Activated CD4-positive, CD25-positive, alpha-beta regulatory T cell treated with anti-CD3 and anti-CD28 coated beads, Interleukin-2, amount 50 U/mL, for 16 hours (primary cell): ENCODE data around the gene MYO9A.

Experiments
- DNase-seq: peaks from one replicate; pipeline ENCODE4 v3.0.0-alpha.2; 2020; ENCODE audit warnings: low read depth, low spot score

The MYO9A gene

DNA sequence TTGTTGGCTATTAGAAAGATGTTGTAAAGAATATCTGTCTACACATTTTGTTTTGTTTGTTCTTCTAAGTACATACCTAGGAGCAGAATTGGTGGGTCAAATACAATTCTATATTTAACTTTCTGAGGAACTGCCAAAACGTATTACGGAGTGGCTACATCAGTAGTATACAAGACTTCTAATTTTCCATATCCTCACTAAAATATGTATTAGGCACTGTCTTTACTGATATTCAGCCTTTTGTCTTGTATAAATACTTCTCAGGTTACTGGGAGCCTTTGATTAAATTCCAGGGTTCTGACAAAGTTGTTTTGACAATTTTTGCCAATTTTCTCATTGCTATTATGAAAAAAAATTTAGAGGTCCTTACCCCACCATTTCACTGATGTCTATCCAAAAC, 160.9 kb downstream of the MYO9A start:
- no peak for DNase-seq

DNA sequence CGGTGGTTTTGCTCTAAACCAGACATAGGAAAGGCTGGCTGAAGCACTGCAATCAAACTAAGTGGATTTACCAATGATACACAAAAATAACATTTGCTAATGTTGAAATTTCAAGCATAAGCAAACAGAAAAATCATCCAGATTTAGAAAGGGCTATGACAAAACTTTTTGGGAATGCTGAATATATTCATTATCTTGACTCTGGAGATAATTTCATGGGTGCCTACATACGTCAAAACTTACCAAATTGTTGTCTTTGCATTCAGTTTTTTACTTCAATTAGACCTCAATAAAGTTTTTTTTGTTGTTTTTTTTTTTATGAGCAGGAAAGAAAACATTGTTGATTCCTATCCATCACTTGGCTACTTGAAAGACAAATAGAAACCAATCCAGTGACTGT, 166.8 kb downstream of the MYO9A start:
- no peak for DNase-seq

DNA sequence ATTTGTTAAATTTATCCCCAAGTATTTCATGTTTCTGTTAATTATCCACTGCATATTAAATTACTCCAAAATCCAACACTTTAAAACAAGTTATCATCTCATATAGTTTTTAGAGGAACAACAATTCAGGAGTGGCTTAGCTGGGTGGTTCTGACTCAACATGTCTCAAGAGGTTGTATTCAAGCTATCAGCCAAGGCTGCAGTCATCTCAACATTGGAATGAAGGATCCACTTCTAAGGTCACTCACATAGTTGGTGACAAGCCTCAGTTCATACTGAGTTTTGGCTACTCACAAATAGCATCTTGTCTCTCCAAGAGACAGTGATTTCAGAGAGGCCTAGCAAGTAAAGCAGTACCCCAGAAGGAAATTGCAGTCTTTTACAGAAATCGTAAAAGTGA, 172.9 kb downstream of the MYO9A start:
- DNase-seq, result no peak

DNA sequence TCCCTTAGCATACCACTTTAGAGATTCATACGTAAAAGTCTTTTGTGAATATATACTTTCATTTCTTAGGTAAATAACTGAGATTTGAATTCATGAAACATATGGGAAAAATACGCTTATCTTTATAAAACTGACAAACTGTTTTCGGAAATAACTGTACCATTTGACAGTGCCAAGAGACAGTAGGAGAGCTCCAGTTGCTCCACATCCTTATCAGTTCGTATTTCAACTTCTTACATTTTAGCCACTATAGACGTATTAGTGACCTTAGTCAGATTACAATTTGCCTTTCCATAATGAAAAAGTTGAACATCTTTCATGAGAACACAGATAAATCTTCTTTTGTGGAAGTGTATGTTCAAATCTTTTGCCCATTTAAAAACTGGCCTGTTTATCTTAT, 174.1 kb downstream of the MYO9A start:
- no peak for DNase-seq

DNA sequence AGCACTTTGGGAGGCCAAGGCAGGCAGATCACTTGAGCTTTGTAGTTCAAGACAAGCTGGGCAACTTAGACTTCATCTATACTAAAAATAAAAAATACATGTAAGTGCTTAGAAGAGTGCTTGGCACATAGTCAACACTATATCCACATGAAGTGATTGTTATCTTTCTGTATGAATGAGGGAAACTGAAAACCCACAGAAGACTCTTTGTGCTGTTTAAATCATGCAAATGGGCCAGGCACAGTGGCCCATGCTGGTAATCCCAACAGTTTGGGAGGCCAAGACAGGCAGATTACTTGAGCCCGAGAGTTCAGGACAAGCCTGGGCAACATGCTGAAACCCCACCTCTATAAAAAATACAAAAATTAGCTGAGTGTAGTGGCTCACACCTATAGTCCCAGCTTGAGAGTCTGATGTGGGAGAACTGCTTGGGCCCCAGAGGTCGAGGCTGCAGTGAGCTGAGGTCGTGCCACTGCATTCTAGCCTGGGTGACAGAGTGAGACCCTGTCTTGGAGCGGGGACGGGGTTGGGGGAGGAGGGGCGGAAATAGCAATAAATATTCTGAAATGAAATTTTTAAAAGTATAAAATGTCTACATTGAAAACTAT, 177.9 kb downstream of the MYO9A start:
- DNase-seq, result no peak

DNA sequence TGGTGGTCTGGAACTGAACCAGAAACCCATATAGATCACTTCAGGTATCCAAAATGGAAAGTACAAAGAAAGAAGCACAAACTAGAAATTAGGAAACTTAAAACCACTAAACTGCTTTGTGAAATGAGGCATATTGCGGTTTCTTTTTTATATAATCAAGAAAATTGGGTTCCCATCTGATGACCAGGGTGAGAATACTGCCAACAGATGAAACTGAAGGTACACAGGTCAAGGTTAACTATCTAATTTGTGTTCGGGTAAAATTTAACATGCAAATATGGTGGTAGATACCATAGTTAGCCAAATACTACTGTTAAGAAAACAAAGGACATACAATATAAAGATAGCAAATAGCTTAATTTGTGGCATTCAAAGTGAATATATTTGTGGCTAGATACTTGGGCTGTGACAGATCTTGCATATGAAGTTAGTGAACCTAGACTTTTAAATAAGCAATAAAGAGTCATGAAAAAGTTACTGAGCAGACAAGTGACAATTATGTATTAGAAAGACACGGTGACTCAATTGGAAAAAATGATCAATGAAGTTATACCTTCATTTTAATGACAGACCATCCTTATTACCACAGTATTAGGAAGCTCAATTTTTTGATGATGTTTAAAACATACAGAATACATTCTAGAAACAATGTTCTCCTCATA, 180.2 kb downstream of the MYO9A start:
- no peak for DNase-seq

DNA sequence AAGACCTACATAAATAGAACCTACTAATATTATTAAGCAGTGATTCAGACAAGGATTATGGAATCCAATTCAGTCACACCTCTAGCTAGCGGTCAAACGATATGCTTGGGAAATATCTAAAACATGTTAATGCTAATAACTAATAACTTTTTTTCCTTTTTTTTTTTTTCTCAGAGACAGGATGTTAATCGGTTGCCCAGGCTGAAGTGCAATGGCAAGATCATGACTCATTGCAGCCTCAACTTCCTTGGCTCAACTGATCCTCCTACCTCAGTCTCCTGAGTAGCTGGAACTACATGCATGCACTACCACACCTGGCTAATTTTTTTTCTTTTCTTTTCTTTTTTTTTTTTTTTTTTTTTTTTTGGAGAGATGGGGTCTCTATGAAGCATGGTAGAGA, 183.5 kb downstream of the MYO9A start:
- no peak for DNase-seq

GRCh38 chr15:71932689-71933088, 185.3 kb downstream of the MYO9A start:
- DNase-seq, result no peak

DNA sequence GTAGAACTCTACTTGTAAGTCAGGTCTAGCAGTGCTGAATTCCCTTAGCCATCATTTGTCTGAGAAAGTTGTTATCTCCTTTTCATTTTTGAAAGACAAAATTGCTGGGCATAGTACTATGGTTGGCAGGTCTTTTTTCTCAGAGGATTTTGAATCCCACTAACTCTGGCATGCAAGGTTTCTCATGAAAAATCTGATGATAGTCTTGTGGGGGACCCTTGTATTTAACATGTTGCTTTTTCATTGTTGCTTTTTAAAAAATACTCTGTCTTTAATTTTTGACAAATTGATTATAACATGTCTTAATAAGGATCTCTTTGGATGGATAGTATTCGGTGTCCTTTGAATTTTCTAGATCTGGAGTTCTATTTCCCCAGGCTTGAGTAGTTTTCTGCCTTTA, 186.7 kb downstream of the MYO9A start:
- DNase-seq, result no peak

DNA sequence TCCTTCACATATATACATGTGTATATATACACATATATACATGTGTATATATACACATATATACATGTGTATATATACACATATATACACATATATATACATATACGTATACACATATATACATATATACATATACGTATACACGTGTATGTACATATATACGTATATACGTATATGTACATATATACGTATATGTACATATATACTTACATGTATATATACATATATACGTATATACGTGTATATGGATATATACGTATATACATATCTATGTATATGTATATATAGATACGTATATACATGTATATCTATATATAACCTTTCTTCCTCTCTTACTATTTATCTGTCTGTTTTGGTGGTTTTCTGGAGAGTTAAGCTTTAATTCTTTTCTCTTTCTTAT, 192.8 kb downstream of the MYO9A start:
- no peak for DNase-seq

DNA sequence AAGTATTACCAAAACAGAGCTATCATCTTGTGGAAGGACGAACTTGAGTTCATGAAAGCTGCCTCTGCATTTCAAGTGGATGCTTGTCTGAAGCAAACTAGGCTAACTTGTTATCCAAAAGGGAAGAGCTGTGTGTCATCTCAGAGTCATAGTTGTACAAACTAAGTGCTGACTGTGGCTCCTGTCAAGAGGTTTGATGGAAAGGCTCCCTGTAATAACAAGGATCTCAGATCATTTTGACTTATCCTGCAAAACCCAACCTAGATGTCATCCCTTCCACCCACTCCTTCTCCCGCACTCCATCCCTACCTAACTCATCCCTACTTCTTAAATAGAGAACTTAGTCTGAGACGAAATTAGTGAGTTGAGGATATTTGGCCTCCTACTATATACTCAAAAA, 196.8 kb downstream of the MYO9A start:
- no peak for DNase-seq

- no peak for DNase-seq
These were observed 197.4 kb downstream of the MYO9A start for GRCh38 chr15:71920573-71920972.

GRCh38 chr15:71916834-71917233, 201.1 kb downstream of the MYO9A start:
- DNase-seq, result no peak

- no peak for DNase-seq
These were observed 203.9 kb downstream of the MYO9A start for GRCh38 chr15:71914092-71914491.

GRCh38 chr15:71899674-71900073, 218.3 kb downstream of the MYO9A start:
- DNase-seq, result no peak

DNA sequence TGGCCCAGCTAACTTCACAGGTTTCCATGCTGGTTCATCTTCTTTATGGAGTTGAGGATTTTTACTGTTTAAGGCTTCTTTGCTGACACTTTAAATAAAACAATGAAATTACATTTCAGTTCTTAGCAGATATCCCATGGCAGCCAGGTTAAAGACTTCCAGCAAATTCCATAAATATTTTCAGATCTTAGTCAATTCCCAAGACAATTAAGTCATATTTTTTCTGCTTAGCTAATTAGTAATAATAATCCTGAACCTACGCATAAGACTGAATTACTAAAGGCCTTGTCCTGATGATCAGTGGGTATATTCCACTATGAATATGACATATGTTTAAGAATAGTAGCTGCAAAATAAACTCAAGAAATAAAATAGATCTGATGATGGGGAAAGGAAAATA, 224.3 kb downstream of the MYO9A start:
- no peak for DNase-seq

DNA sequence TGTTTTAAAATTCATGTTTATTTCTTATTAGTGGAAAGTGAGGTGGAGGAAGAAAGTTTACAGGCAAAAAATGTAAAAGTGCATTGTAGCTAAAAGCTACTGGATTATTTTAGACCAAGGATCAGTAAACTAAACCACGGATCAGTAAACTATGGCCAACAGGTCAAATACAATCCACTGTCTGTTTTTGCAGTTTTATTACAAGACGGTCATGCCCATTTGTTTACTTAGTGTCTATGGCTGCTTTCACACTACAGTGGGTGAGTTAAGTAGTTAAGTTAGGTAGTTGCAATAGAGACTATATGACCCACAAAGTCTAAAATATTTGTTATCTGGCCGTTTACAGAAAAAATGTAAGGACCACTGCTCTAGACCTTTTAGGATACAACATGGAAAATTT, 225.6 kb downstream of the MYO9A start:
- no peak for DNase-seq

DNA sequence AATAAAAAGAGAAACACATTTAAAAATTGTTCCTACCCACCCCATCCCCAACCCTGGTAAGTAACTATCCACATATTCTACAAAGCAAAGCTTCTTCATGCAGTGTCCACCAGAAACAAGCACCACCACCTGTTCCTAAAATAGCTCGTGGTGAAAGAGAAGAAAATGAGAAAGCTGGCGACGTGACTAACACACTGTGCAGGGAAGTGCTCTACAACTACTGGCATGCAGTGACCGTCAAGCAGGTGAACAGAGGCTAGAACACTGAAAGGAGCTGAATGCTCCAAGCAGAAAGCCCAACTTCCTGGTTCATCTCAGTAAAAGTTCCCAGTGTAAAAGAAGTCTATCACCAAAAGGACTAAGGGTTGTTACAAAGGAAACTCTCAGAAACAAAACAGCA, 226.9 kb downstream of the MYO9A start:
- no peak for DNase-seq

- no peak for DNase-seq
These were observed 228.0 kb downstream of the MYO9A start for GRCh38 chr15:71889947-71890346.

DNA sequence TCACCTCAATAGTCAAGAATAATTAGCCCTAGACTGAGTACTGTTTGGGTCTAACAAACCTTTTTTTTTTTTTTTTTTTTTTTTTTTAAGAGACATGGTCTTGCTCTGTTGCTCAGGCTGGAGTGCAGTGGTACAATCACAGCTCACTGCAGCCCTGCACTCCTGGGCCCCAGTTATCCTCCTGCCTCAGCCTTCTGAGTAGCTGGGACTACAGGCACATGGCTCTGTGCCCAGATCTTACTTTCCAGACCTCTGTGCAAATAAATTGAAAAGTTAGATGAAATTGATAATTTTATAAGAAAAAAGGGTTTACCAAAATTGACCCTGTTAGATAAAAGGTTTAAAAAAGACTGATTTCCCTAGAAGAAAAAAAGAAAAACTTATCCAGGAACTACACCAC, 228.6 kb downstream of the MYO9A start:
- no peak for DNase-seq

DNA sequence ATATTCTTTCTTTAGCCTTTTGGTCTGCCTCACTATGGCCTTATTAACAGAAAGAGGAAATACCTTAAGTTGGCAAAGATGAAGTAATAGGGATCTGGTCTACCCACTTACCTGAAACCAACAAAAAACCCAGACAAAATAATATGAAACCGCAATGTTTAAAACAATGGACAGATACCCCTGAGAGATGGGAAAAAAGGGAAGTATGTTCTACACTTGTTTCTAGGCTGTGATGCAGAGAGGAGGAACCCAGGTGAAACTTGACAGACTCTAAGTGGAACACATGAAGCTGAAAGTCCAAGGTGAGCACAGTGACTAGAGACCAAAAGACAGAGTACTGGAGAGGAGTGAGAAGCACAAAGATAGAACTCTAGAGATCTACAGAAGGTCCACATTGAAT, 229.2 kb downstream of the MYO9A start:
- DNase-seq, result no peak

DNA sequence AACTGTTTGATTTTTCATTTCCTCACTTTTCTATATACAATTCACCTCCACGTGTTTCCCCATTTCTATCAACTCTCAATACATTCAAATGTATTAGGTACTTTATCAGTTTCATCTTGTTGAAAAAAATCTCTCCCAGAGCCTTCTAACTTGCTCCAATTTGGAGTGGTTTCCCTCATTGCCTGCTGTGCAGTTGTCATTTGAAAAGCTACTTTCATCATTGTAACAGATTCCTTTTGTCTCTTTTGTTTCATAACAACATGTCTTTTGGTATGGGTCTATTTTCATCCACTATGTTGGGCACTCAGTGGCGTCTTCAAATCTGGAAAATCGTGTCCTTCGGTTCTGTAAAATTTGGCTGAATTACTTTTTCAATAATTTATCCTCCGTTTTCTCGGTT, 232.6 kb downstream of the MYO9A start:
- DNase-seq, result no peak

DNA sequence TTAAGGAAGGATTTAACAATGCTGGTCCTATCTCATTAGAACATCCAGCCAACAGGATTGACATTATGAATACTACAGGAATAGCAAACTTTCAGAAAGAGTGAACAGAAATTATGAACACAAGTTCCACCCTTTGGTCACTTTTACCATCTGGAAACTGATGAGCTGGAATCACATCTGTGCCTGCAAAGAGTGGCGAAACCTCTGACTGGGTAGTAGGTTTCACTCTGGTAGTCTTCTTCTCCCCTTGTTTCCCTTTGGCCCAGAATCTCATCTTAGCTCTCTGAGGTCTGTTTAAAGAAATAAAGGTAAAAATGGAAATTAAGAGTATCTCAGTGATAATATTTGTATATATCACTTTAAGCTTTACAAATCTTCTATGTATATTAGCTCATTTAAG, 234.5 kb downstream of the MYO9A start:
- DNase-seq, result no peak

DNA sequence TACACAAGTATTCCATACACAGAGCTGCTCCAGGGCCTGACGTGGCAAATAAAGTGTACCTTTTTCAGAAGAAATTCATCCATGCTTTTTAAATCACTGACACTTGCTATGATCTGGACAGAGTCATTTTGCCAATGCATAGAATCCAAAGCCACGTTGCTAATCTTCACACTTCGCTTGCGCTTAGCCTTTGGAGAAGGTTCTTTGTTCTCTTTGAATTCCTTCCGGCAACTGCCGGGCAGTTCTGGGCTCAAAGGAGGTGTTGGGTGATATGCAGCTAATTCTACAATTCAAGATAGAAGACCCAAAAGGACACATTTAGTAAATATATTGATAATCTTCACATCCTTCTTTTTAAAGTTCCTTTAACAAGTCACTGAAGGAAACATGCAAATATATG, 237.7 kb downstream of the MYO9A start:
- no peak for DNase-seq
